ENCODE data around the gene AVPR2.

DNA sequence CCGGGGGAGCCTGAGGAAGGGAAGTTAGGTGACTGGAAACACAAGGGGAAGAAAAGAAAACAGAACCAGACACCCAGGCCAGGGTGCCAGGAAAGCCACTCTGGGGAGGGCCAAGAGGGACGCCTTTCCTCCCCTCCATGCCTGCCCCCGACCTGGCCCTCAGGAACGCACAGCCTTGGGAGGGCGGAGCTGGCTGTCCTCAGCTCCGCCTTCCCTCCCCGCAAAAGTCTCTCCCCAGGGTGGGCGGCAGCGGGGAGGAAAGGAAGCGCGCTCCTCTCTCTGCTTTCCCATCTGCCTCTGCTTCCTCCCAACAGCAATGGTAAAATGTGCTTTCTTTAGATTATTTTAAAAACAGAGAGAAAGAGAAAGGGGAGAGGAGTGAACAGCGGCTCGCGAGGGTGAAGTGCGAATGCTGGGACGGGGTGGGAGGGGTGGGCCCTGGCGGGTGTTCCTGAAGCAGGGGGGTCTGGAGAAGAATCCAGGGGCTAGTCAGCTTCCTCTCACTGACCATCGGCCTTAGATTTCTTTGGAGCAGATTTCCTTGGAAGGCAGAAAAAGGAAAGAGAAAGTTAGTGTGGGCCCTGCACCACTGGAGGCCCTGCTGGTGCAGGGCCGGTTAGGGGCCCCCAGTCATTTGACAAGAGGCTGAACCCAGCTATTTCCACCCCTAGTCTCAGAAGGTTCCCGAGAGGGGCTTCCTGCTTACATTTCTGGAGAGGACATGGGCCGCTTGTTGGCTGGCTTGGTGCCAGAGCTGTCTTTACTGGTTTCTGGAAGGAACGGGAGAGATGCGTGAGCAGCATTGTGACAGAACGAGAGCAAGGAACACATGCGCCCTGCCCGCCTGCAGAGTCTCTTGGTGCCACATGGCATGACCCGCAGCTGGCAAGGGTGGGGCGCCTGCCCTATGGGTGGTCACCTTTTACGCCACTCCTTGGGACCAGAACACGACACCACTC is 44.7 kb downstream of the AVPR2 start:
- TF ChIP-seq POLR2AphosphoS5 (IDR thresholded peaks at IDR 0.05) = no peak
- no peak for TF ChIP-seq POLR2A (IDR thresholded peaks at IDR 0.05; ENCODE audit: low read depth)

All from esophagus muscularis mucosa (tissue), 2 donors.